Measurements from ENCODE around the gene ASNS. TPM values are rescaled to one million over a fixed set of nuclear protein-coding genes. Genes with fewer than 3 reads are reported as not detected.

ASNS gene
- total and polyA plus RNA-seq, 12 donors, result 4.0 to 26.4 (median 11.6) TPM

- Histone ChIP-seq H3K27ac (no peak overlapping the region), H3K9me3 (no peaks in the 10 kb centered on the region), H3K36me3 (no peaks in the 10 kb centered on the region), H3K27me3 (peaks cover 0 to 82% (median 24%) of the 10 kb centered on the region in 7 donors), H3K4me1 (peaks cover 0 to 4% (median 0%) of the 10 kb centered on the region in 9 donors), H3K4me3 (no peak overlapping the region)
- peak; percentile 27 to 31 for DNase-seq
- TF ChIP-seq CTCF (IDR thresholded peaks at IDR 0.05), result peak; percentile 22 to 77 (median 65)
- WGBS, 2 donors, result 29 to 31% methylated on average over 12 of the region's 12 CpGs
- intact Hi-C loops (cut with DNase I), result loop anchor here (1.0 to 10.0 kb wide), 8 partner anchors 333 to 1921 kb away; no protein-coding TSS in a partner anchor
- ATAC-seq, result peak in 2 of 8 donors; percentile 53 to 65
Observed at GRCh38 chr7:97835296-97836138, 36.7 kb downstream of the ASNS start.

DNA sequence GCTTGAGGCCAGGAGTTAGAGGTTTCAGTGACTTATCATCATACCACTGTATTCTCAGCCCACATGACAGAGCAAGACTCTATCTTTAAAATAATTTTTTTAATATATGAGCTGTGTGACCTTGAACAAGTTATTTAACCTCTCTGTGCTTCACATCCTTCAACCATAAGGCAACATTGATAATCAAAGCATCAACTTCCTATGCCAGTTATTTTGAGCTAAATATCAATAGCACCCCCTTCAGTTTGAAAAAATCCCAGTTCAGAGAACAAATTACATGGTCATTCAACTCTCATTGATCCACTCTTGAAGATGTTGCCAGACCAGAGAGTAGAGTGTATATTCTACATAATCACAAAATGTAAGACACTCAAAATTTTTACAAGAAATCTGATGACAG, 53.0 kb downstream of the ASNS start:
- H3K4me1 ChIP-seq, result no peaks in the 10 kb centered on the region
- DNase-seq, result no peak
- H3K27me3 ChIP-seq, result no peaks in the 10 kb centered on the region
- TF ChIP-seq CTCF (IDR thresholded peaks at IDR 0.05), result no peak
- H3K36me3 ChIP-seq, result no peaks in the 10 kb centered on the region
- intact Hi-C loops (cut with DNase I), result no loop called here
- ATAC-seq, result no peak
- H3K9me3 ChIP-seq, result peaks cover 0 to 2% (median 0%) of the 10 kb centered on the region in 11 donors
- H3K27ac ChIP-seq, result no peak overlapping the region
- H3K4me3 ChIP-seq, result no peak overlapping the region

GRCh38 chr7:97818066-97818663, 54.0 kb downstream of the ASNS start:
- ATAC-seq, result no peak
- no peaks in the 10 kb centered on the region for H3K4me1 ChIP-seq
- intact Hi-C loops (cut with DNase I), result no loop called here
- no peaks in the 10 kb centered on the region for H3K36me3 ChIP-seq
- whole genome bisulfite sequencing, 2 donors, result 60 to 66% methylated on average over 5 of the region's 5 CpGs
- TF ChIP-seq CTCF (IDR thresholded peaks at IDR 0.05), result no peak
- H3K27ac ChIP-seq, result no peak overlapping the region
- H3K27me3 ChIP-seq, result no peaks in the 10 kb centered on the region
- peaks cover 0 to 2% (median 0%) of the 10 kb centered on the region in 11 donors for H3K9me3 ChIP-seq
- no peak overlapping the region for H3K4me3 ChIP-seq
- no peak for DNase-seq

Other genes starting within 250 kb of the ASNS start
- gene TAC1, start 140.3 kb downstream of the ASNS start, total RNA-seq, result not detected
- gene TAC1, start 140.3 kb downstream of the ASNS start, polyA plus RNA-seq, result under 1 TPM in 1 of 2 donors, not detected in 1; 0.06 TPM
- not detected for gene OCM2, start 117.8 kb upstream of the ASNS start, total RNA-seq
- gene OCM2, start 117.8 kb upstream of the ASNS start, polyA plus RNA-seq, result not detected
- gene LMTK2, start 234.5 kb upstream of the ASNS start, total RNA-seq, result 10 to 100 TPM; 15.9 to 50.2 (median 33.6) TPM
- gene LMTK2, start 234.5 kb upstream of the ASNS start, polyA plus RNA-seq, result 1 to 10 TPM; 2.9 to 5.0 TPM